ENCODE data around the gene KRTAP19-7. TPM values are rescaled to one million over a fixed set of nuclear protein-coding genes. Genes with fewer than 3 reads are reported as not detected.

Gene KRTAP19-7
- not detected in 2 replicates for total RNA-seq

GRCh38 chr21:30561264-30561895 lies at the start of gene KRTAP19-7:
Gene KRTAP19-7 (minus strand): TSS chr21:30561314. CDS start chr21:30561289, 25 bp downstream.
- H3K4me3 ChIP-seq (ENCODE audit: low read depth, low read length), result no peak within 1 kb of the TSS
- no peak for DNase-seq (ENCODE audit: low read depth)
- no peak for TF ChIP-seq CTCF (IDR thresholded peaks at IDR 0.05; ENCODE audit: insufficient read depth, low read depth, low read length)

- TF ChIP-seq CTCF (IDR thresholded peaks at IDR 0.05; ENCODE audit: insufficient read depth, low read depth, low read length), result no peak
- no peak for DNase-seq (ENCODE audit: low read depth)
- no peak overlapping the region for H3K4me3 ChIP-seq (ENCODE audit: low read depth, low read length)
These were observed 44.9 kb upstream of the KRTAP19-7 start for GRCh38 chr21:30605968-30606367.

- DNase-seq (ENCODE audit: low read depth), result no peak
- no peak within 1 kb of the TSS for H3K4me3 ChIP-seq (ENCODE audit: low read depth, low read length)
- TF ChIP-seq CTCF (IDR thresholded peaks at IDR 0.05; ENCODE audit: insufficient read depth, low read depth, low read length), result no peak
These were observed 39.7 kb upstream of the KRTAP19-7 start, which contains the start of gene KRTAP22-1 for GRCh38 chr21:30600787-30601186. Gene KRTAP22-1 (plus strand): TSS chr21:30601087.

- DNase-seq (ENCODE audit: low read depth), result no peak
- no peak for TF ChIP-seq CTCF (IDR thresholded peaks at IDR 0.05; ENCODE audit: insufficient read depth, low read depth, low read length)
- no peak within 1 kb of the TSS for H3K4me3 ChIP-seq (ENCODE audit: low read depth, low read length)
These were observed 37.7 kb upstream of the KRTAP19-7 start, which contains the start of gene KRTAP6-2 for GRCh38 chr21:30598802-30599201. Gene KRTAP6-2 (minus strand): TSS chr21:30598902. CDS start chr21:30598874, 28 bp downstream.

GRCh38 chr21:30592140-30592539 lies 31.0 kb upstream of the KRTAP19-7 start, which contains the start of gene KRTAP6-3:
Gene KRTAP6-3 (plus strand): TSS chr21:30592440. CDS start chr21:30592446, 6 bp downstream.
- DNase-seq (ENCODE audit: low read depth), result no peak
- H3K4me3 ChIP-seq (ENCODE audit: low read depth, low read length), result no peak within 1 kb of the TSS
- no peak for TF ChIP-seq CTCF (IDR thresholded peaks at IDR 0.05; ENCODE audit: insufficient read depth, low read depth, low read length)

GRCh38 chr21:30590297-30590696 lies 29.2 kb upstream of the KRTAP19-7 start, which contains the start of gene KRTAP22-2:
Gene KRTAP22-2 (minus strand): TSS chr21:30590397.
- DNase-seq (ENCODE audit: low read depth), result no peak
- H3K4me3 ChIP-seq (ENCODE audit: low read depth, low read length), result no peak within 1 kb of the TSS
- TF ChIP-seq CTCF (IDR thresholded peaks at IDR 0.05; ENCODE audit: insufficient read depth, low read depth, low read length), result no peak
